Activated effector memory CD4-positive, alpha-beta T cell treated with anti-CD3 and anti-CD28 coated beads, Interleukin-2, amount 50 U/mL, for 16 hours (primary cell): ENCODE results near the gene CMTM2.

Source experiments
- DNase-seq: peaks from one replicate; pipeline ENCODE4 v3.0.0-alpha.2; 2020

CMTM2 gene

GRCh38 chr16:66637806-66638205 is 58.5 kb downstream of the CMTM2 start:
- DNase-seq = no peak
